Activated naive CD4-positive, alpha-beta T cell treated with anti-CD3 and anti-CD28 coated beads, Interleukin-2, amount 50 U/mL, for 24 hours (primary cell): ENCODE data around the gene DLGAP4.

Experiments used
- H3K27ac Mint-ChIP-seq: one replicate; pipeline ENCODE4 v1.8.0; 2021; ENCODE audit warnings: mild to moderate bottlenecking, mixed read lengths
- H3K27me3 Mint-ChIP-seq: one replicate; pipeline ENCODE4 v1.8.0; 2021; ENCODE audit warnings: mixed read lengths
- H3K36me3 Mint-ChIP-seq: one replicate; pipeline ENCODE4 v1.8.0; 2021; ENCODE audit warnings: mixed read lengths
- H3K4me1 Mint-ChIP-seq: one replicate; pipeline ENCODE4 v1.8.0; 2021; ENCODE audit warnings: mixed read lengths
- H3K4me3 Mint-ChIP-seq: one replicate; pipeline ENCODE4 v1.8.0; 2021; ENCODE audit warnings: mild to moderate bottlenecking, mixed read lengths
- H3K9me3 Mint-ChIP-seq: one replicate; pipeline ENCODE4 v1.8.0; 2021; ENCODE audit warnings: mixed read lengths

Gene DLGAP4

DNA sequence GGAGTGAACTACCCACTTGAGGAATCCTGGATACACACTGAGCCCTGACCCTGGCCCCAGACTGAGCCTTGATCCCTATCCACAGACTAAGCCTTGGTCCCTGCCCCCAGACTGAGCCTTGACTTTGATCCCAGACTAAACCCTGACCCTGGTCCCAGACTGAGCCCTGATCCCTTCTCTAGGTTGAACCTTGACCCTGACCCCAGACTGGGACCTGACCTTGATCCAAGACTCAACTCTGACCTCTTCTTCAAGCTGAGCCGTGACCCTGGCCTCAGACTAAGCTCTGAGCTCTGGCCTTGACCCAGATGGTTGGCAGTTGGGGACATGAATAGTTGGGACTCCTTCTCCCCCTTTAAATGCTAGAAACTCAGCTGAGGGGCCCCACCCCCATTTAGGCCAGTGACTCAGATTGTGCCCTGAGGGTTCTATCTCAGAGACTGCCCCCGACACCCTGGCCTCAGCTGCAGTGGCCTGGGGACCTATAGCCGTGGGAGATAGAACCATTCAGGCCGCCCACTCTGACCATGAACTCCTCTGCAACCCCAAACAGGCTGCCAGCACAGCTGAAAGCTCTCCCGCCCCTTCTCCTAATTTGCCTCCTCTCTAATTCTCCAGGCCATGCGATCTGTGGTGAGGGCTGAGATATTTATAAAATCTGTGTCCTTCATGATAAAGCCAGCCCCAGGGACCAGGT, 84.7 kb downstream of the DLGAP4 start:
- no peak overlapping the region for H3K27ac Mint-ChIP-seq
- H3K9me3 Mint-ChIP-seq, result no peaks in the 10 kb centered on the region
- H3K27me3 Mint-ChIP-seq, result no peaks in the 10 kb centered on the region
- H3K4me3 Mint-ChIP-seq, result no peak overlapping the region
- no peaks in the 10 kb centered on the region for H3K4me1 Mint-ChIP-seq
- H3K36me3 Mint-ChIP-seq, result no peaks in the 10 kb centered on the region

DNA sequence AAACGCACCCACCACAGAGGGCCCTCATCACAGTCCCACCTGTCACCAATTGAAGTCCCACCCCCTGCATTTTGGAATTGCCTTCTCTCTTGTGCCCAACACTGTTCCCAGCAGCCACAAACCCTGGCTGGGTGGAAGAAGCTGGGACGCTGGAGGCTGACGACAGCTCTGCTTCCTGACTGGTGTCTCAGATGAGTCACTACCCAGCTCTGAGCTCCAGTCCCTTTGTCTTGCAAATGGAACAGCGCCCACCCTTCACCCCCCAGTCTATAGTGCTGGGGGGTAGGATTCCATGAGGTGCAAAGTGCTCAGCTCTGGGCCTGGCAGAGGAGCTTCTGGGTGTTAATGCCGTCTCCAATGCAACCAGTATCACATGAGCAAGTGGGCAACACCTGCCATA, 85.3 kb downstream of the DLGAP4 start:
- no peaks in the 10 kb centered on the region for H3K9me3 Mint-ChIP-seq
- no peaks in the 10 kb centered on the region for H3K4me1 Mint-ChIP-seq
- H3K27me3 Mint-ChIP-seq, result no peaks in the 10 kb centered on the region
- no peaks in the 10 kb centered on the region for H3K36me3 Mint-ChIP-seq
- no peak overlapping the region for H3K27ac Mint-ChIP-seq
- no peak overlapping the region for H3K4me3 Mint-ChIP-seq

DNA sequence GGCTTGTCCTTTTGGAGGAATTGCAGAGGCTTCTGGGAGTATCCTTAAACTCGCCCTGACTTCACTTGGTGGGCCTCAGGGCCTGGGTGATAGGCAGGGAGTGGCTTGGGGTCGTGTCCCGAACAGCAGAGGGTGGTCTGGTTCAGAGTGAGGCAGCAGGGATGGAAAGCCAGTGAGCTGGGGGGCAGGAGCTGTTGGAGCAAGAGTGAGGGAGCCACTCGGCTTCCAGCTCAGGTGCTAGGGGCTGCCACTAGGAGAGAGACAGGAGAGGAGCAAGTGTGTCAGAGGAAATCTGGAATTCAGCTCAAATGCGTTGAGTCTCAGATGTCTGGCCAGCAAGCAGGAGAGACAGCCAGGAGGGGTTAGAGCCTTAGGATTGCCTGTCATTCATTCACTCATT, 85.8 kb downstream of the DLGAP4 start:
- Mint-ChIP-seq H3K4me3 (no peak overlapping the region), H3K4me1 (no peaks in the 10 kb centered on the region), H3K27me3 (no peaks in the 10 kb centered on the region), H3K36me3 (no peaks in the 10 kb centered on the region), H3K9me3 (no peaks in the 10 kb centered on the region), H3K27ac (no peak overlapping the region)

DNA sequence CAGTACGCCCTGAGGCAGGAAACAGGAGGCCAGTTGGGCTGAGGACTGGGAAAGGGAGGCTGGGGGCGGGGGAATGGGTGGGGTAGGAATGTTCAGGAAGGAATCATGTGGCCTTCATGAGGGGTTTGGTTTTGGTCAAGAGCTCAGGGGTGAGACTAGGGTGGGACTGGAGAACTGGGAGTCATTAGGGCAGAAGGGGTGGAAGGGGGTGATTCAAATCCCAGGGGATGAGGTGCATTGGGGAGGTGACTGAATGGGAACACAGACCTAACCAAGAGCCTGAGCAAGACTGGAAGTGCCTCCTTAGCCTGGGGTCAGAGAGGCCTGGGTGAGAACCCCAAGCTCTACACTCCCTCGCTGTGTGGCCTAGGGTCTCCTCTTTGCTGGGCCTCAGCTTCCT, 86.8 kb downstream of the DLGAP4 start:
- Mint-ChIP-seq H3K36me3 (no peaks in the 10 kb centered on the region), H3K9me3 (no peaks in the 10 kb centered on the region), H3K4me1 (no peaks in the 10 kb centered on the region), H3K27ac (no peak overlapping the region), H3K4me3 (no peak overlapping the region), H3K27me3 (no peaks in the 10 kb centered on the region)

DNA sequence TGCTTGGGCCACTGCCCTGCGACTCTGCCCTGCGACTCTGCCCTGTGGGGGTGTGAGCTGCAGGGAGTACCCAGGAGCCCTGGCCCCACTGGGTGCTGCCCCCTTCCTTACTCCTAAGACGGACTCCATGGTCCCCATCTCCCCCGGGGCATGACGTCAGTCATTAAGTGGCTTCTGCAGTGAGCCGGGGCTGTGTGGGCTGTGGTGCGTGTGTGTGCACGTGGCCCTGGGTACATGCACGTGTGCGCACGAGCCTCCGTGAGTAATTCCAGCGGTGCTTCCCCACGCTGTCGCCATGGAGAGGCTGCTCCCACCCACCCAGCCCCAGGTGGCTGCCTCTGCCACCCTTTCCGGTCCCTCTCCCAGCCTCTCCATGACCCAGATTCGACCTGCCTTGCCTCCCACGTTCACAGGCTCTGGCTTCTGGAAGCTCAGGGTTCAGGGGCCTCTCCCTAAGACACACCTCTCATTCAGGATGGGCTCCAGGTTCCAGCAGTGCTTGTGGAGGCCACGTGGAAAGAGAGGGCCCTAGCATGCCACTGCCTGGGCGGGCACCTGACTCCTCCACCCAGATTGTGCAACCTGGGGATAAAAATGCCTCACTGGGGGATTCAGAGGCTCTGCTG, 88.3 kb downstream of the DLGAP4 start:
- no peak overlapping the region for H3K27ac Mint-ChIP-seq
- H3K4me1 Mint-ChIP-seq, result no peaks in the 10 kb centered on the region
- no peaks in the 10 kb centered on the region for H3K27me3 Mint-ChIP-seq
- H3K4me3 Mint-ChIP-seq, result no peak overlapping the region
- H3K9me3 Mint-ChIP-seq, result no peaks in the 10 kb centered on the region
- no peaks in the 10 kb centered on the region for H3K36me3 Mint-ChIP-seq

DNA sequence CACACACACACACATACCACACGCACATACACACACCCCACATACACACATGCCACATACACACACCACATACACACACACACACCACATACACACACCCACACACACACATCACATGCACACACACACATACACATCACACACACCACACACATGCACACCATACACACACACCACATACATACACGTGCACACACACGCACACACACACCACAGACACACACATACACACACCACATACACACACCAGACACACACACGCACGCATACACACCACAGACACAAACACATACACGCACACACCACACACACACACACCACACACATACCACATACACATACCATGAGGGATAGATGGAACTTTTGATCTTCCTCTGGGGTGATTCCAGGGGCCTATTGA, 90.2 kb downstream of the DLGAP4 start:
- no peak overlapping the region for H3K27ac Mint-ChIP-seq
- no peak overlapping the region for H3K4me3 Mint-ChIP-seq
- no peaks in the 10 kb centered on the region for H3K9me3 Mint-ChIP-seq
- H3K27me3 Mint-ChIP-seq, result peaks cover 6% of the 10 kb centered on the region
- no peaks in the 10 kb centered on the region for H3K4me1 Mint-ChIP-seq
- H3K36me3 Mint-ChIP-seq, result no peaks in the 10 kb centered on the region

DNA sequence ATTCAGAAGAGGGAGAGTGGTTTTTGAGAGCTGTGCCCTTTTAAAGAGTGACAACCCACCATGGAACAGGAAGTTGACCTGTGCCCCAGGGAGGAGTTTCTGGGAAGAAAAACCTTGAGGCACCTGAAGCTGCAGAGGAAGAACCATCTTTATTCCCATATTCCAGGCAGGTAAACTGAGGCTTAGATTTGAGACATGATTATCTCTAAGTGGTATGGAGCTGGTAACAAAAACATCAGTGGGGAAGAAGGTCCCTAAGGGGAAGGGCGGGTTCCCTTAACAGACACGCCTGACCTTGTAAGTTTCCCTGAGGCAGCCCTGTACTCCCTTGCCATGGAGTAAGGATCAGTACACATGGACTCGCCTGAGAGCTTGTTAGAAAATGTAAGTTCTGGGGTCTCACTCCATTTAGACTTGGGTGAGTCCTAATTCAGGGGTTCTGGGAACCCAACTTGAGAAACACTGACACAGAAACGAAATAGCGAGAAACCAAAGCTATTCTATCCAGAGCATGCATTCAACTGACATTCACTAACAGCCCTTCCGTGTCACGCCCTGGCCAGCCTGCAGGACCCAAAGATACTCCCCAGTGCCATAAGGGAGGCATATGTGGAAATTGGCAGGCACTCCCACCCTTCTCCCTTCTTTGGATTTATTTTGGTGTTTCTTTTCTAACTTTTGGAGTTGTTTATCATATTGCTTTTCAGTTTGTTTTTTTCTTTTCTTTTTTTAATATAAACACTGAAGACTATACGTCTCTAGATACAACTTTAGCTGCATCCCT, 90.9 kb downstream of the DLGAP4 start:
- no peak overlapping the region for H3K27ac Mint-ChIP-seq
- no peaks in the 10 kb centered on the region for H3K4me1 Mint-ChIP-seq
- no peaks in the 10 kb centered on the region for H3K9me3 Mint-ChIP-seq

DNA sequence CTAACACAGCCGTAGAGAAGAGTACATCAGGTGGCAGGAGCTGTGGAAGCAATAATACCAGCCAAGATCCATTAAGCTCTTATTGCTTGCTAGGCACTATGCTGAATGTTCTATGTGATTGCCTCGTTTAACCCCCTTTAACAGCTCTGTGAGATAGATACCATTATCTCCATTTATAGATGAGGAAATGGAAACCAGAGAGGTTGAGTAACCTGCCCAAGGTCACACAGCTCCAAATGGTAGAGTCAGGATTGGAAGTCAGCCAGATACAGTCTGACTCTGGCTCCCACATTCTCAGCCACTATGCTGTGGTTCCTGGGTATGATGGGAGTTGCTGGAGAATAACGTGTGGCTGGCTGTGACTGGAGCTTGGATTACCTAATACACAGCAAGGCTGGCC, 92.4 kb downstream of the DLGAP4 start:
- Mint-ChIP-seq H3K27me3 (peaks cover 18% of the 10 kb centered on the region), H3K4me1 (no peaks in the 10 kb centered on the region), H3K9me3 (no peaks in the 10 kb centered on the region), H3K27ac (no peak overlapping the region), H3K36me3 (no peaks in the 10 kb centered on the region), H3K4me3 (no peak overlapping the region)

More for the DNA sequence above, 90.9 kb downstream of the DLGAP4 start:
- peaks cover 12% of the 10 kb centered on the region for H3K27me3 Mint-ChIP-seq
- H3K36me3 Mint-ChIP-seq, result no peaks in the 10 kb centered on the region
- no peak overlapping the region for H3K4me3 Mint-ChIP-seq

DNA sequence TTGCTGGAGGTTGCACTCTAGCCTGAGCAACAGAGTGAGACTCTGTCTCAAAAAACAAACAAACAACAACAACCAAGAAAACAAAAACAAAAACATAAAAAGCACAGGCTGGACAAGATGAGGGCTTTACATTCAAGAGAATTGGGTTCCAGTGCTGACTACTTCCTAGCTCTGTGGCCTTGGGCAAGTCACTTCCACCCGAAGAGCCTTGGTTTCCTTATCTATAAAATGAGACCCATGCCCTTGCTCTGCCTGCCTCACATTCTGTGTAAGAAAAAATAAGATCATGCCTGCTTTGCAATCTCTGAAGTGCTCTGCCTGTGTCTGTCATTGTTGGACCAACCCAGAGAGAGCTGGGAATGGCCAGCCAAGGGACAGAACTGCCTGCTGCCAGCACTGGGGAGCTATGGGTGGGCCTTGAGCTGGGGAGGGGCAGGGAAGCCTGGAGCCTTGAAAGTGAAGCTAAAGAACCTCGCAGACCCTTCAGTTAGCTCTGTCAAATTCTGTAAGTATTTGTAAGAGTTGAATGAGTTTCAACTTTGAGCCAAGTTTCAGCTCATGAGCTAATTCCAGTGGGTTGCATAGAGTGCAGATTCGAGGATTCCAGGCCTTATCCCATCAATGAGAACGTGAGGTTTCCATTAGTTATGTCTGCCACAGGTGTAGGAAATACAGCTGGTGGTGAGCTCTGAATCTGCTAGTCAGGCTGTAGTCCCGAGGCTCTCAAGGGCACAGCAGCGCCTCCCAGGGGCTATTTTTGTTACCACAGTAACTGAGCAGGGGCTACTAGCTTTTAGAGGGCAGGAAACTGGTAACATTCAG, 93.2 kb downstream of the DLGAP4 start:
- Mint-ChIP-seq H3K4me1 (no peaks in the 10 kb centered on the region), H3K4me3 (no peak overlapping the region), H3K36me3 (no peaks in the 10 kb centered on the region), H3K27ac (no peak overlapping the region), H3K9me3 (no peaks in the 10 kb centered on the region), H3K27me3 (peaks cover 18% of the 10 kb centered on the region)

DNA sequence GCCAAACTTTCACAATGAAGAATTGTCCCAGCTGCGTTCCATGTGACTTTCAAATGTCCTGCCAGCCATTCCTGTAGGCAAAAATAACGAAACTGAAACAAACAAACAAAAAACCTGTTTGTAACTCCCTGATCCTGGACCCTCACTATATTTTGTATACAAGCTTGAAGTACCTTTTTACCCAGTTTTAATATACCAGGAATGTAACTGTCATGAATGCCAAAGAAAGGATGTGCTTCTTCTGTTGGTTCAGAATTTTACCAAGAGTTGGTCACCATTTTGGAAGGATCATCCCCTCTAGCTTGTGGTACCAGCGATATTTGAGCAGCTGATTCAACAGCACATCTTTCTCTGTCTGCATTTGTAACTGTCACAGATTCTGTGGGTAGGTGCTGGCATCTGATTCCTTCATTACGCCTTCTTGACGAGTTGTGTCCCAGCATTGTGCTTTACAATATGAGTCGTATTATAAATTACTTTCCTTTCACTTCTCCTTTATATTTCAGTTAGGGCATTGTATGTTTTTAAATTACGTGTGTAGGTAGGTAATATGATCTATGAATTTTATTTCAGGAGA, 93.9 kb downstream of the DLGAP4 start:
- H3K27me3 Mint-ChIP-seq, result peaks cover 19% of the 10 kb centered on the region
- no peaks in the 10 kb centered on the region for H3K4me1 Mint-ChIP-seq
- no peak overlapping the region for H3K4me3 Mint-ChIP-seq

DNA sequence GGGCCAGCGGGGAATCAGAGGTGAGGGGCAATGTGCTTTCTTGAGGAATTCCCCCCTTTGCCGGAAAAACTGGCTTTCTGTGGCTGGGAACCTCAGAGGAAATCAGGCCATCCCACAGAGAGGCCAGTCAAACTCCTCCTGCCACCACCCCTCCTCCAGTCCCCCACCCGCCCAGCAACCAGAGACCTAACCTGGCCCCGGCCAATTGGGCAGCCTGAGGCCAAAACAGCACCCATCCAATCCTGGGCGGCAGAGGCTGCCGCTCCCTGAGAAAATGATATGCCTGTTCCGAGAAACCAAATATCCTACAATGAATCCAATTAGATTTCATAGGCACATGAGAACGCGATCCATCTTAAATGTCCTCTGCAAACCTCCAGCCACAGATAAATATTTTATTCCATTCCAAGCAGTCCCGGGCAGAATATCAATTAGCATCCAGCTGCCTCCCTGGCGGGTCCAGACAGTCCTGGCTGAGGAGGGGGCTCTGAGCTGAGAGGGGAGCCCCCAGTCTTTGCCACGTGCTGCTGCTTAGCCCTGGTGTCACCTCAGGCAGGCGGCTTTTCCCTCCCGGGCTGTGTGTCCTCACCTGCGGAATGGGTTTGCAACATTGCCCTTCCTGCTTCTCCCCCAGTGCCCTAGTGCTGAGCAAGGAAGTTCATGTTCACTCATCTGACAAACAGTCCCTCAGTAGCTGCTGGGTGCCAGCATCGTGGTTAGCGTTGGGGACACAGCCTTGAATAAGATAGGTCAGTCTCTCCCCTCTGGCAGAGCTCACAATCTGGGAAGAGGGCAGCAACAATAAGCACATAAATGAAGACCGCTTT, 95.0 kb downstream of the DLGAP4 start:
- Mint-ChIP-seq H3K36me3 (no peaks in the 10 kb centered on the region), H3K27ac (no peak overlapping the region), H3K4me1 (no peaks in the 10 kb centered on the region)

More for the DNA sequence above, 93.9 kb downstream of the DLGAP4 start:
- no peak overlapping the region for H3K27ac Mint-ChIP-seq
- no peaks in the 10 kb centered on the region for H3K9me3 Mint-ChIP-seq
- no peaks in the 10 kb centered on the region for H3K36me3 Mint-ChIP-seq

DNA sequence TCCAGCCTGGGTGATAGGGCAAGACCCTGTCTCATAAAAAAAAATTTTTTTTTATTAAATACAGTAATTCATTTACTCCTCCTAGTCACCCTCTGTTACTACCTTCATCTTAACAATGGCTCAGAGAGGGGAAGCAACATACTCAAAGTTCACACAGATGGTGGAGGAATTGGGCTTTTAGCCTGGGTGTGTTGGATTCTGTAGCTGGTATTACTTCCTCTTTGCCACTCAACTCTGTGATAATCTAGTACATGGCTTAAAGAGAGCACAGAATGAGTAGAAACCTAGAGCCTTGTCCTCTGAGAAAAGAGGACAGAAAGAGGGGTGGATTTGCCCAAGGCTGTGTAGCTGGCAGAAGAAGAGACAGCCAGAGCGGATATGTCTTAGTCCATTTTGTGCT, 96.6 kb downstream of the DLGAP4 start:
- peaks cover 19% of the 10 kb centered on the region for H3K27me3 Mint-ChIP-seq
- H3K36me3 Mint-ChIP-seq, result no peaks in the 10 kb centered on the region
- no peaks in the 10 kb centered on the region for H3K9me3 Mint-ChIP-seq
- no peaks in the 10 kb centered on the region for H3K4me1 Mint-ChIP-seq
- no peak overlapping the region for H3K4me3 Mint-ChIP-seq
- H3K27ac Mint-ChIP-seq, result no peak overlapping the region

More for the DNA sequence above, 95.0 kb downstream of the DLGAP4 start:
- no peaks in the 10 kb centered on the region for H3K9me3 Mint-ChIP-seq
- no peak overlapping the region for H3K4me3 Mint-ChIP-seq
- peaks cover 19% of the 10 kb centered on the region for H3K27me3 Mint-ChIP-seq

DNA sequence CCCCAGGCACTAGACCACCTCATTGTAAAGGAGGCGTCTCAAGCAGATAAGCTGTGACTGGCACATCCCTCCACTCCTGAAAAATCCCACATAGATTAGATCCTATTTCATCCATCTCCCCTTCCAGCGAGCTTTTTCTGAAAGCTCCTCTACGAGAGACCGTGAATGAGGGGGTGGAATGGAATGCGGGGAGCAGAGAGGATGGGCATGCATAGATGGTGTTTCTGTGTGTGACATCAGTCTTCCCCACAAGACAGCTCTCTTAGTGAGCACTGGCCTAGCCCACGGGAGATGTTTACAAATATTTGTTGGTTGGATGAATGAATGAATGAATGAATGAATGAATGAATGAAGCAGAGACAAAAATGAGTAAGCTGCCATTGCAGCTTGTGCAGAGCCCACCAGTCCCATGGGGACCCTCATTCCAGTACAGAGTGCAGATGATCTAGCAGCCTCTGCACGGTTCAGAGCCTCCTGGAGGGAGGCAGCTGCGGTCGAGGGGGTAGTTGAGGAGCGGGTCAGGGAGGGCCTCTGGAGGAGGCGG, 98.4 kb downstream of the DLGAP4 start:
- Mint-ChIP-seq H3K4me1 (no peaks in the 10 kb centered on the region), H3K27me3 (peaks cover 19% of the 10 kb centered on the region)

DNA sequence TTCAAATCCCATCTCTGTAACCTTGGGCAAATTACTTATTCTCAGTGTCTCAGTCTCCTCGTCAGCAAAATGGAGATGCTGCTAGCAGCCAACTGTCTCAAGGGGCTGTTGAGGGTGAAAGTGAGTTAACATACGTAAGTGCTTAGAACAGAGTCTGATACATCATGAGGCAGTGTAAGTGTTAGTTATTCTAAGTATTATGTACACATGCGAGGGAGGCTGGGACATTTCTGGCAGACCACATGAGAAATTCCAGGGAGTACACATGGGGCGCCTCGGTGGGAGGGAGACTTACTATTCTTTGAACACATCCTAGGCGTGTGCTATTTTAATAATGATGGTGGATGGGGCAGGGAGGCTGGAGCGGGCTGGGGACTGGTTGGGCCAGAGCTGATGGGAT, 99.1 kb downstream of the DLGAP4 start:
- Mint-ChIP-seq H3K27me3 (peaks cover 18% of the 10 kb centered on the region), H3K27ac (no peak overlapping the region), H3K4me3 (no peak overlapping the region), H3K36me3 (no peaks in the 10 kb centered on the region), H3K9me3 (no peaks in the 10 kb centered on the region), H3K4me1 (no peaks in the 10 kb centered on the region)

More for the DNA sequence above, 98.4 kb downstream of the DLGAP4 start:
- H3K36me3 Mint-ChIP-seq, result no peaks in the 10 kb centered on the region
- no peaks in the 10 kb centered on the region for H3K9me3 Mint-ChIP-seq
- H3K27ac Mint-ChIP-seq, result no peak overlapping the region
- H3K4me3 Mint-ChIP-seq, result no peak overlapping the region
